Loucy (cell line): ENCODE data around the gene DHDDS.

Source experiments
- H2AFZ ChIP-seq: fragments of 200-600 bp; sonication (generic); 2 replicates; pipeline ENCODE4 v1.6.0; 2016; ENCODE audit warnings: antibody characterized with exemption, mild to moderate bottlenecking, low read length, moderate library complexity
- H3F3A ChIP-seq: fragments of 200-600 bp; 2 replicates; pipeline ENCODE4 v1.6.0; 2016; ENCODE audit warnings: antibody characterized with exemption, low read depth, mild to moderate bottlenecking
- H3K27me3 ChIP-seq: fragments of 200-600 bp; sonication (generic); 2 replicates; pipeline ENCODE4 v1.6.1; 2014; ENCODE audit warnings: low read length, mild to moderate bottlenecking; ENCODE audit not compliant: insufficient read depth, poor library complexity, severe bottlenecking
- H3K36me3 ChIP-seq: fragments of 200-600 bp; sonication (generic); 2 replicates; pipeline ENCODE4 v1.6.1; 2016; ENCODE audit warnings: low read length; ENCODE audit not compliant: insufficient read depth
- H3K4me1 ChIP-seq: fragments of 200-600 bp; sonication (generic); 2 replicates; pipeline ENCODE4 v1.5.1; 2014; ENCODE audit warnings: low read length, mild to moderate bottlenecking; ENCODE audit not compliant: insufficient read depth, poor library complexity, severe bottlenecking
- H3K4me2 ChIP-seq: fragments of 200-600 bp; sonication (generic); 2 replicates; pipeline ENCODE4 v1.6.0; 2014; ENCODE audit warnings: antibody characterized with exemption, low read length, low read depth, mild to moderate bottlenecking; ENCODE audit not compliant: poor library complexity, severe bottlenecking
- H3K4me3 ChIP-seq: fragments of 200-600 bp; sonication (generic); 2 replicates; pipeline ENCODE4 v1.5.1; 2014; ENCODE audit warnings: low read length, mild to moderate bottlenecking, mixed read lengths; ENCODE audit not compliant: poor library complexity, severe bottlenecking
- H3K79me2 ChIP-seq: fragments of 200-600 bp; sonication (generic); 2 replicates; pipeline ENCODE4 v1.6.1; 2014; ENCODE audit warnings: low read length; ENCODE audit not compliant: insufficient read depth
- H3K9ac ChIP-seq: fragments of 200-600 bp; sonication (generic); 2 replicates; pipeline ENCODE4 v1.6.0; 2014; ENCODE audit warnings: mild to moderate bottlenecking, low read depth, low read length, moderate library complexity; ENCODE audit not compliant: poor library complexity, severe bottlenecking
- H3K9me2 ChIP-seq: fragments of 200-600 bp; sonication (generic); replicated peaks from 2 replicates; pipeline ENCODE4 v1.6.1; 2016; ENCODE audit warnings: low read depth, low read length, mixed read lengths
- H3K9me3 ChIP-seq: fragments of 200-600 bp; sonication (generic); 2 replicates; pipeline ENCODE4 v1.6.1; 2014; ENCODE audit warnings: mild to moderate bottlenecking, antibody characterized with exemption, low read length, low read depth; ENCODE audit not compliant: insufficient read depth
- H4K20me1 ChIP-seq: fragments of 200-600 bp; sonication (generic); 2 replicates; pipeline ENCODE4 v1.6.0; 2014; ENCODE audit warnings: antibody characterized with exemption, low read length, mild to moderate bottlenecking; ENCODE audit not compliant: insufficient read depth, poor library complexity, severe bottlenecking
- CTCF ChIP-seq: fragments of 200-600 bp; sonication (generic); conservative IDR thresholded peaks from 2 replicates; pipeline ENCODE4 v1.5.1; 2014; ENCODE audit warnings: mild to moderate bottlenecking, antibody characterized with exemption, low read length
- EZH2phosphoT487 ChIP-seq: fragments of 200-600 bp; IDR thresholded peaks from 2 replicates; pipeline ENCODE4 v1.6.1; 2018; ENCODE audit warnings: antibody characterized with exemption, mild to moderate bottlenecking, moderate library complexity, borderline replicate concordance

Gene DHDDS

GRCh38 chr1:26410706-26411623, 21.2 kb upstream of the DHDDS start, which contains the start of gene LIN28A:
TSS of gene LIN28A (plus strand) at chr1:26410817. CDS start at chr1:26410892, 75 bp downstream.
- Histone ChIP-seq H3K36me3 (no peaks in the 10 kb centered on the region), H3K4me3 (no peak within 1 kb of the TSS), H3K4me2 (no peak within 1 kb of the TSS), H2AFZ (no peak within 1 kb of the TSS), H3K4me1 (peaks cover 8% of the 10 kb centered on the region), H3K27me3 (no peaks in the 10 kb centered on the region), H3K9me2 (no peaks in the 10 kb centered on the region), H3K9me3 (no peaks in the 10 kb centered on the region), H3K9ac (no peak within 1 kb of the TSS), H3K79me2 (no peaks in the 10 kb centered on the region), H4K20me1 (no peaks in the 10 kb centered on the region), H3F3A (no peaks in the 10 kb centered on the region)
- TF ChIP-seq CTCF (no peak), EZH2phosphoT487 (no peak)

- no peaks in the 10 kb centered on the region for H3K79me2 ChIP-seq
- H3K4me3 ChIP-seq, result no peak overlapping the region
- H3K9ac ChIP-seq, result no peak overlapping the region
- H4K20me1 ChIP-seq, result no peaks in the 10 kb centered on the region
- H3K4me1 ChIP-seq, result peaks cover 8% of the 10 kb centered on the region
- H3K4me2 ChIP-seq, result no peak overlapping the region
- H3K9me3 ChIP-seq, result no peaks in the 10 kb centered on the region
- no peaks in the 10 kb centered on the region for H3K36me3 ChIP-seq
- H2AFZ ChIP-seq, result no peak overlapping the region
- no peaks in the 10 kb centered on the region for H3K9me2 ChIP-seq
- no peaks in the 10 kb centered on the region for H3F3A ChIP-seq
- no peaks in the 10 kb centered on the region for H3K27me3 ChIP-seq
- TF ChIP-seq CTCF (no peak), EZH2phosphoT487 (no peak)
Measured at GRCh38 chr1:26411624-26412074, 20.5 kb upstream of the DHDDS start.

- no peak overlapping the region for H3K9ac ChIP-seq
- no peaks in the 10 kb centered on the region for H4K20me1 ChIP-seq
- no peaks in the 10 kb centered on the region for H3K9me2 ChIP-seq
- H2AFZ ChIP-seq, result no peak overlapping the region
- no peaks in the 10 kb centered on the region for H3K79me2 ChIP-seq
- TF ChIP-seq EZH2phosphoT487, result no peak
- TF ChIP-seq CTCF, result no peak
- no peaks in the 10 kb centered on the region for H3K36me3 ChIP-seq
- no peak overlapping the region for H3K4me3 ChIP-seq
- no peak overlapping the region for H3K4me2 ChIP-seq
- peaks cover 8% of the 10 kb centered on the region for H3K4me1 ChIP-seq
- no peaks in the 10 kb centered on the region for H3K9me3 ChIP-seq
- no peaks in the 10 kb centered on the region for H3F3A ChIP-seq
- H3K27me3 ChIP-seq, result no peaks in the 10 kb centered on the region
Measured at GRCh38 chr1:26412180-26412840, 19.8 kb upstream of the DHDDS start.
